OCI-LY7 (cell line): ENCODE data around the gene HTD2. TPM values are rescaled to one million over a fixed set of nuclear protein-coding genes. Genes with fewer than 3 reads are reported as not detected.

ENCODE experiments used
- BruUV-seq: library from RNA; stranded (reverse); fragments of 400-500 nt; replicated peaks from 2 replicates; lab custom pipeline; 2021; lab: Mats Ljungman, UMichigan
- CTCF ChIA-PET: fragments of 300-600 bp; sonication (Branson Sonifier 250); formaldehyde crosslinking; loops from one replicate; lab custom pipeline; 2022; ENCODE audit warnings: antibody characterized with exemption; ENCODE audit not compliant: unreplicated experiment; lab: Charles Lee
- POLR2A ChIA-PET: fragments of 300-600 bp; sonication (Branson Sonifier 250); formaldehyde crosslinking; loops from one replicate; lab custom pipeline; 2022; ENCODE audit warnings: antibody characterized with exemption; lab: Charles Lee
- DNase-seq: peaks from one replicate; pipeline ENCODE4 v3.0.0-alpha.2; 2015; ENCODE audit warnings: low spot score
- H2AFZ ChIP-seq: fragments of 200-600 bp; sonication (generic), shearing (Covaris generic); 2 replicates; pipeline ENCODE4 v1.6.1; 2014; ENCODE audit warnings: mild to moderate bottlenecking, antibody characterized with exemption, low read length, moderate library complexity
- H3K27ac ChIP-seq: fragments of 200-600 bp; sonication (generic); 2 replicates; pipeline ENCODE4 v1.5.1; 2014; ENCODE audit warnings: mixed run types, low read depth, mild to moderate bottlenecking, moderate library complexity, low read length, inconsistent platforms; ENCODE audit not compliant: poor library complexity, severe bottlenecking
- H3K36me3 ChIP-seq: fragments of 200-600 bp; sonication (generic); 2 replicates; pipeline ENCODE4 v1.6.1; 2014; ENCODE audit warnings: mild to moderate bottlenecking, antibody characterized with exemption, low read length, moderate library complexity, mixed read lengths; ENCODE audit not compliant: insufficient read depth
- H3K4me1 ChIP-seq: fragments of 200-600 bp; sonication (generic); 2 replicates; pipeline ENCODE4 v1.5.1; 2014; ENCODE audit warnings: mild to moderate bottlenecking, low read length; ENCODE audit not compliant: insufficient read depth, poor library complexity, severe bottlenecking
- H3K4me2 ChIP-seq: fragments of 200-600 bp; sonication (generic); 2 replicates; pipeline ENCODE4 v1.6.1; 2014; ENCODE audit warnings: mild to moderate bottlenecking, low read length
- H3K4me3 ChIP-seq: fragments of 200-600 bp; sonication (generic); 2 replicates; pipeline ENCODE4 v1.5.1; 2014; ENCODE audit warnings: mild to moderate bottlenecking, low read depth, low read length; ENCODE audit not compliant: poor library complexity, severe bottlenecking
- H3K79me2 ChIP-seq: fragments of 200-600 bp; sonication (generic); 2 replicates; pipeline ENCODE4 v1.6.1; 2016; ENCODE audit warnings: low read depth, mild to moderate bottlenecking, low read length, moderate library complexity, mixed read lengths; ENCODE audit not compliant: insufficient read depth
- H3K9me2 ChIP-seq: fragments of 200-600 bp; sonication (generic); 2 replicates; pipeline ENCODE4 v1.6.1; 2016; ENCODE audit warnings: mild to moderate bottlenecking, low read length, mixed read lengths; ENCODE audit not compliant: insufficient read depth
- H3K9me3 ChIP-seq: fragments of 200-600 bp; sonication (generic); 2 replicates; pipeline ENCODE4 v1.6.1; 2014; ENCODE audit warnings: mild to moderate bottlenecking, mixed run types, low read length, mixed read lengths
- H4K20me1 ChIP-seq: fragments of 200-600 bp; sonication (generic); 2 replicates; pipeline ENCODE4 v1.6.1; 2014; ENCODE audit warnings: mild to moderate bottlenecking, antibody characterized with exemption, low read length, moderate library complexity, mixed read lengths; ENCODE audit not compliant: insufficient read depth
- CTCF ChIP-seq: fragments of 200-600 bp; sonication (generic); conservative IDR thresholded peaks from 2 replicates; pipeline ENCODE4 v1.5.1; 2014; ENCODE audit warnings: mild to moderate bottlenecking, antibody characterized with exemption, low read length, moderate library complexity, mixed read lengths
- EZH2phosphoT487 ChIP-seq: fragments of 200-600 bp; sonication (generic); IDR thresholded peaks from 2 replicates; pipeline ENCODE4 v1.6.1; 2018; ENCODE audit warnings: low read depth, borderline replicate concordance, mild to moderate bottlenecking, mixed run types, antibody characterized with exemption, low read length, moderate library complexity, mixed read lengths
- intact Hi-C: fragments of 100-400 bp; cut with micrococcal nuclease; formaldehyde crosslinking; loops from one replicate; pipeline ENCODE4 v1.10.0; 2022; ENCODE audit not compliant: unreplicated experiment
- total RNA-seq, 2 experiments: library from RNA; depleted of rRNA in 1 of 2; stranded (reverse); fragments of >200 nt in 1 of 2; shearing (Covaris generic) in 1 of 2; gene quantifications; 2 replicates each; pipeline ENCODE4 v1.2.3, GENCODE V29; 2014 to 2022

The HTD2 gene
- total RNA-seq, 2 experiments from 2014 or later: 10.0 to 13.0 TPM

DNA sequence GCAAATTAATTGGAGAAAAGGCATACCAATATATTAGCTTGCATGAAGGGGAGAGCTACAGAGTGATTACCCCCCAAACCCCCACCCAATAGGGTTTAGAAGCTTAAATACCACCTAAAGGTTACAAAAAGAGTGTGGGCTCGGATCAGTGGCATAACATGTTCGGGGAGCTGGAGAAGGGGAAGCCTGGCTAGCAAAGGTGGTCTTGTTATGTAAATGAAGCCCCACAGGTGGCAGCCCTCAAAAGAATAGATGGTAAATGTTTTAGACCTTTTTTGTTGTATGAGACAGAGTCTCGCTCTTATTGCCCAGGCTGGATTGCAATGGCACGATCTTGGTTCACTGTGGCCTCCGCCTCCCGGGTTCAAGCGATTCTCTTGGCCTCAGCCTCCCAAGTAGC lies 15.5 kb downstream of the HTD2 start:
- POLR2A ChIA-PET: interaction anchor here (0.5 to 2.0 kb wide), 4 partner anchors 15 to 1518 kb away, joined by 3 to 7 read pairs (median 4); partner anchors contain the start of genes HTD2 and RPP14
- Histone ChIP-seq H3K36me3 (peaks cover 50% of the 10 kb centered on the region), H3K27ac (no peak overlapping the region), H4K20me1 (peaks cover 7% of the 10 kb centered on the region; the same call in 1 of the 2 replicates), H3K9me2 (no peaks in the 10 kb centered on the region), H2AFZ (no peak overlapping the region), H3K4me3 (no peak overlapping the region), H3K9me3 (no peaks in the 10 kb centered on the region), H3K4me1 (peaks cover 32% of the 10 kb centered on the region), H3K4me2 (peak overlapping the region; percentile 26; the same call in 1 of the 2 replicates), H3K79me2 (peaks cover 11% of the 10 kb centered on the region; the same call in 1 of the 2 replicates)
- intact Hi-C loops: loop anchor here (1.0 to 5.0 kb wide), 3 partner anchors 93 to 311 kb away; no protein-coding TSS in a partner anchor
- CTCF ChIA-PET: no interaction called here
- no peak for DNase-seq
- no peak for TF ChIP-seq CTCF
- TF ChIP-seq EZH2phosphoT487: no peak
- no TSS peak for BruUV-seq

DNA sequence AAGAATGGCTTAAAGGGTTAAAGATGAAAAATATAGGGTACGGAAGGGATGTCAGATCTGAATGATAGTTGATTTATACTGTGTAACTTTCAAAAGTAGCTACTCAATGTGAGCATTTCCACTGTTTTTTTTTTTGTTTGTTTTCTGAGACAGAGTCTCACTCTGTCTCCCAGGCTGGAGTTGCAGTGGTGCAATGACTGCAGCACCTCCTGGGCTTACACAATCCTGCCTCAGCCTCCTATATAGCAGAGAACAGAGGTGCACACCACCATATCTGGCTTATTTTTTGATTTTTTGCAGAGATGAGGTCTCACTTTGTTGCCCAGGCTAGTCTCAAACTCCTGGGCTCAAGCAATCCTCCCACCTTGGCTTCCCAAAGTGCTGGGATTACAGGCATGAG lies 16.5 kb downstream of the HTD2 start:
- TF ChIP-seq EZH2phosphoT487 (no peak), CTCF (no peak)
- Histone ChIP-seq H3K79me2 (peaks cover 11% of the 10 kb centered on the region; the same call in 1 of the 2 replicates), H2AFZ (no peak overlapping the region), H3K9me2 (no peaks in the 10 kb centered on the region), H3K9me3 (no peaks in the 10 kb centered on the region), H3K4me1 (peaks cover 32% of the 10 kb centered on the region), H3K4me2 (no peak overlapping the region), H3K4me3 (no peak overlapping the region), H3K27ac (no peak overlapping the region), H4K20me1 (peaks cover 7% of the 10 kb centered on the region; the same call in 1 of the 2 replicates), H3K36me3 (peaks cover 40% of the 10 kb centered on the region)
- BruUV-seq: no TSS peak
- no peak for DNase-seq
- ChIA-PET POLR2A (interaction anchor here (0.6 to 1.5 kb wide), 2 partner anchors 29 to 437 kb away, joined by 3 to 7 read pairs; no protein-coding TSS in a partner anchor), CTCF (interaction anchor here (0.7 kb wide), 1 partner anchor 93 kb away, joined by 3 read pairs; no protein-coding TSS in a partner anchor)
- intact Hi-C loops: loop anchor here (5.0 kb wide), 1 partner anchor 310 kb away; no protein-coding TSS in a partner anchor
